HG02798 (cell line): ENCODE results near the gene METTL2B.

ENCODE experiments used
- ATAC-seq: cut with Tn5 transposase; IDR thresholded peaks from one replicate; pipeline ENCODE4 v1.9.1; 2021; ENCODE audit warnings: mild to moderate bottlenecking; ENCODE audit not compliant: unreplicated experiment, poor library complexity

Gene METTL2B

GRCh38 chr7:128476402-128477335, at the start of gene METTL2B:
Gene METTL2B, plus strand, starts transcription at chr7:128476748. Its CDS starts 18 bp downstream, at chr7:128476766.
- ATAC-seq: peak; percentile 94

- no peak for ATAC-seq
These were observed 49.2 kb upstream of the METTL2B start for GRCh38 chr7:128427289-128427891.

- no peak for ATAC-seq
These were observed 46.3 kb upstream of the METTL2B start for GRCh38 chr7:128430207-128430606.

GRCh38 chr7:128431221-128431620, 45.3 kb upstream of the METTL2B start:
- no peak for ATAC-seq

GRCh38 chr7:128431754-128432153, 44.8 kb upstream of the METTL2B start:
- ATAC-seq: no peak

- no peak for ATAC-seq
These were observed 41.9 kb upstream of the METTL2B start for GRCh38 chr7:128434413-128435326.

GRCh38 chr7:128435327-128435686, 41.2 kb upstream of the METTL2B start:
- no peak for ATAC-seq

GRCh38 chr7:128437426-128438332, 38.9 kb upstream of the METTL2B start:
- ATAC-seq: peak; percentile 46

GRCh38 chr7:128442356-128442755, 34.2 kb upstream of the METTL2B start:
- no peak for ATAC-seq

- no peak for ATAC-seq
These were observed 32.5 kb upstream of the METTL2B start for GRCh38 chr7:128443831-128444600.

- ATAC-seq: no peak
These were observed 30.2 kb upstream of the METTL2B start for GRCh38 chr7:128446306-128446705.

- ATAC-seq: no peak
These were observed 28.5 kb upstream of the METTL2B start for GRCh38 chr7:128447941-128448564.

GRCh38 chr7:128448751-128449302, 27.7 kb upstream of the METTL2B start:
- no peak for ATAC-seq

GRCh38 chr7:128450409-128450808, 26.1 kb upstream of the METTL2B start:
- ATAC-seq: no peak

GRCh38 chr7:128450913-128451312, 25.6 kb upstream of the METTL2B start:
- no peak for ATAC-seq

GRCh38 chr7:128452552-128452951, 24.0 kb upstream of the METTL2B start:
- ATAC-seq: no peak

- ATAC-seq: no peak
These were observed 22.4 kb upstream of the METTL2B start for GRCh38 chr7:128453836-128454804.
